Transverse colon (tissue), 3 donors: Measurements from ENCODE around the gene CDKAL1.

Experiments
- CTCF ChIP-seq, 5 experiments: fragments of 200-600 bp in 3 of 5; fragments of 450-650 bp in 2 of 5; sonication (generic) in 3 of 5; IDR thresholded peaks; 1 replicate in 2 of 5; 2 replicates in 3 of 5; pipeline ENCODE4 v1.5.1; 2016 to 2017; ENCODE audit warnings: antibody characterized with exemption in 5 of 5, inconsistent platforms in 3 of 5, mild to moderate bottlenecking in 2 of 5, moderate library complexity in 1 of 5
- EP300 ChIP-seq: sonication (generic); formaldehyde crosslinking; IDR thresholded peaks from one replicate; pipeline ENCODE4 v1.6.1; 2017; ENCODE audit warnings: antibody characterized with exemption, low read depth

GRCh38 chr6:20837189-20837588, 302.9 kb downstream of the CDKAL1 start:
- TF ChIP-seq EP300 (no peak), CTCF (IDR thresholded peaks at IDR 0.05) (no peak)
